A673 (cell line): ENCODE measurements around the gene RAVER2. TPM values are rescaled to one million over a fixed set of nuclear protein-coding genes. Genes with fewer than 3 reads are reported as not detected.

Experiments
- BruUV-seq: library from RNA; stranded (reverse); fragments of 400-500 nt; replicated peaks from 2 replicates; lab custom pipeline; 2021; lab: Mats Ljungman, UMichigan
- CTCF ChIA-PET: fragments of 300-600 bp; sonication (Branson Sonifier 250); formaldehyde crosslinking; loops from one replicate; lab custom pipeline; 2022; ENCODE audit warnings: antibody characterized with exemption; lab: Charles Lee
- POLR2A ChIA-PET: fragments of 300-600 bp; sonication (Branson Sonifier 250); formaldehyde crosslinking; loops from one replicate; lab custom pipeline; 2022; ENCODE audit warnings: antibody characterized with exemption; ENCODE audit not compliant: low non-redundant PET; lab: Charles Lee
- DNase-seq: peaks from one replicate; pipeline ENCODE4 v3.0.0-alpha.2; 2015; ENCODE audit warnings: low spot score
- H3K27ac ChIP-seq: fragments of 200-600 bp; sonication (generic); 2 replicates; pipeline ENCODE4 v1.5.1; 2016; ENCODE audit warnings: mixed run types, low read depth, mild to moderate bottlenecking, mixed read lengths, antibody characterized with exemption, low read length; ENCODE audit not compliant: poor library complexity, severe bottlenecking
- H3K27me3 ChIP-seq: fragments of 200-600 bp; sonication (generic); replicated peaks from 2 replicates; pipeline ENCODE4 v1.6.1; 2017; ENCODE audit warnings: mixed run types, low read depth, mild to moderate bottlenecking, mixed read lengths, antibody characterized with exemption, low read length; ENCODE audit not compliant: insufficient read depth, poor library complexity
- H3K36me3 ChIP-seq: fragments of 200-600 bp; sonication (generic); 2 replicates; pipeline ENCODE4 v1.6.1; 2016; ENCODE audit warnings: mixed run types, mild to moderate bottlenecking, mixed read lengths, antibody characterized with exemption, low read length; ENCODE audit not compliant: insufficient read depth, poor library complexity, severe bottlenecking
- H3K4me1 ChIP-seq: fragments of 200-600 bp; sonication (generic); 2 replicates; pipeline ENCODE4 v1.6.1; 2017; ENCODE audit warnings: mixed run types, mild to moderate bottlenecking, mixed read lengths, antibody characterized with exemption, low read length; ENCODE audit not compliant: insufficient read depth, poor library complexity, severe bottlenecking
- H3K4me3 ChIP-seq: fragments of 200-600 bp; sonication (generic); 2 replicates; pipeline ENCODE4 v1.5.1; 2016; ENCODE audit warnings: low read depth, mixed run types, mild to moderate bottlenecking, mixed read lengths, low read length; ENCODE audit not compliant: poor library complexity, severe bottlenecking
- H3K9me3 ChIP-seq: fragments of 200-600 bp; sonication (generic); 2 replicates; pipeline ENCODE4 v1.6.1; 2016; ENCODE audit warnings: mixed run types, low read depth, mild to moderate bottlenecking, mixed read lengths, antibody characterized with exemption, low read length; ENCODE audit not compliant: poor library complexity, severe bottlenecking
- EZH2 ChIP-seq: fragments of 200-600 bp; sonication (generic); IDR thresholded peaks from 2 replicates; pipeline ENCODE4 v1.6.1; 2017; ENCODE audit warnings: borderline replicate concordance, low read depth, mild to moderate bottlenecking, mixed read lengths, antibody characterized with exemption, low read length; ENCODE audit not compliant: poor library complexity, severe bottlenecking
- intact Hi-C: fragments of 100-400 bp; cut with micrococcal nuclease; formaldehyde crosslinking; loops from one replicate; pipeline ENCODE4 v1.10.0; 2022; ENCODE audit not compliant: unreplicated experiment
- total RNA-seq: library from RNA; stranded (reverse); gene quantifications from 2 replicates; pipeline ENCODE4 v1.2.3, GENCODE V29; 2021
- TF ChIP-seq, protein P1 (sequence below): fragments of 300-800, 200-600 bp; sonication (generic); conservative IDR thresholded peaks from 2 replicates; pipeline ENCODE4 v1.5.1; 2017; ENCODE audit warnings: low read depth, mild to moderate bottlenecking, antibody characterized with exemption, low read length, moderate library complexity, mixed read lengths

Gene RAVER2
- total RNA-seq, 1 experiment from 2014 or later = 34.1 TPM

DNA sequence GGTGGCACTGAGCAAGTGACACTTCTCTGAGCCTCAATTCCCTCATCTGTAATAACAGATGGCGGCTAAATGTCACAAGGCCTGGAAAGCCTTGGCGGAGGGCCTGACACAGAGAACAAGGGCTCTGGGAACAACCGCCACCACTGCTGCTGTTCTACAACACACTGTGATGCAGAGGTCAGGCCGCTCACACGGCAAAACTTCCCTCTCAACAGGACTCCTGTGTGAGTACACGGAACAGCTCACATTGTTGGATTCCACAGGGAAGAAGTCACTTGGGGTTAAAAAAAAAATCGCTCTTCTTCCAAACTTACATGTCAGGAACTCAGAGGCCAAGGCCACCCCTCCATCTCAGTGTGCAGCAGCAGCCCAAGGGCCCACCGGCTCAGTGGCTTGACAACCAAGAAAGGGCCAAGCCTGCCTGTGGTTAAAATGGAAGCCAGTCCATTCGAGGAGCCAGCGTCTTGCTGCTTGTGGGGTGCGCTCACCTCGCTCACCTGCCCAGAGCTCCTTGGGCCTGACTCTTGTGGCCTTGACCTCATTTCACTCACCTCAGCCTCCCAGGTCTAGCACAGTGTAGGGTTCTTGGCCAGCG is 101.1 kb downstream of the RAVER2 start:
- H3K27me3 ChIP-seq = no peaks in the 10 kb centered on the region
- no peaks in the 10 kb centered on the region for H3K9me3 ChIP-seq
- H3K4me1 ChIP-seq = no peaks in the 10 kb centered on the region
- TF ChIP-seq EZH2 = no peak
- TF ChIP-seq, protein P1, sequence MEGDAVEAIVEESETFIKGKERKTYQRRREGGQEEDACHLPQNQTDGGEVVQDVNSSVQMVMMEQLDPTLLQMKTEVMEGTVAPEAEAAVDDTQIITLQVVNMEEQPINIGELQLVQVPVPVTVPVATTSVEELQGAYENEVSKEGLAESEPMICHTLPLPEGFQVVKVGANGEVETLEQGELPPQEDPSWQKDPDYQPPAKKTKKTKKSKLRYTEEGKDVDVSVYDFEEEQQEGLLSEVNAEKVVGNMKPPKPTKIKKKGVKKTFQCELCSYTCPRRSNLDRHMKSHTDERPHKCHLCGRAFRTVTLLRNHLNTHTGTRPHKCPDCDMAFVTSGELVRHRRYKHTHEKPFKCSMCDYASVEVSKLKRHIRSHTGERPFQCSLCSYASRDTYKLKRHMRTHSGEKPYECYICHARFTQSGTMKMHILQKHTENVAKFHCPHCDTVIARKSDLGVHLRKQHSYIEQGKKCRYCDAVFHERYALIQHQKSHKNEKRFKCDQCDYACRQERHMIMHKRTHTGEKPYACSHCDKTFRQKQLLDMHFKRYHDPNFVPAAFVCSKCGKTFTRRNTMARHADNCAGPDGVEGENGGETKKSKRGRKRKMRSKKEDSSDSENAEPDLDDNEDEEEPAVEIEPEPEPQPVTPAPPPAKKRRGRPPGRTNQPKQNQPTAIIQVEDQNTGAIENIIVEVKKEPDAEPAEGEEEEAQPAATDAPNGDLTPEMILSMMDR = no peak
- intact Hi-C loops = no loop called here
- no peak for DNase-seq
- no TSS peak for BruUV-seq
- peaks cover 97% of the 10 kb centered on the region for H3K36me3 ChIP-seq
- CTCF ChIA-PET = no interaction called here
- no peak overlapping the region for H3K27ac ChIP-seq
- POLR2A ChIA-PET = no interaction called here
- no peak overlapping the region for H3K4me3 ChIP-seq

DNA sequence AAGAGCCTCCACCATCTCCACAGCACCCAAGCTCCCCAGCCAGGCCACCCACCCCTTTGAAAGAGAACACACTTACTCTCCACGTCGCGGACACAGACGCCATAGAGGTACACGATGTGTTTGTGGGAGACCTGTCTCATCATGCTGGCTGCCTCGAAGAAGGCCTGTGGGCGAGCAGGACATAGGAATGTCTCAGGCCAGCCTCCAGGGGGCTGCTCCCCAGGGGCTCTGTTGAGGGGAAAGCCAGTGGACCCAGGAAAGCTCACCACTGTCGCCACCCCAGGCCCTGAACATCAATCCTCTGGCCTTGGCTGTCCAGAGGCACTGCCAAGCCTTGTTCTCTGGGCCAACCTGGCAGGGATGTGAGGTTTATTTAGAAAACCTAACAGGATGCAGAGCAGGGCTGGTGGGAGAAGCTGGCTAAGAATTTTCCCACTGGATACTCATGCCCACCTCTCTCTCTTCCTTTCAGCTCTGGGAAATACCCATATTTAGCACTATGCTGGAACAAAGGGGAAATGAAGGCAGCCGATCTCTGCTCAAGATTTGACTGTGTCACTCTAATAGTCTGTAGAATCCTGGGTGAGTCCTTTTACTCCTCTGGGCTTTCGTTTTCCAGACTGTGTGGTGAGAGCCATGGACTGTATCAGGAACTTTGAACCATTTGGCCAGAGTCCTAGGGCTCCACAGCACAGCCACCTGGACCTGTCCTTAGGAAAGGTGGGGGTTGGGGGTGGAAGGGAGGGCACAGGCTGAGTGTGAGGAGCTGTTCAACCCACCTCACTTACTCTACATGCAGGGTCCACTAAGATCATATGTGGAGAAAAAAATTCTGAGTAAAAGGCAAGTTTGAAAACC is 101.9 kb downstream of the RAVER2 start:
- H3K9me3 ChIP-seq = no peaks in the 10 kb centered on the region
- BruUV-seq = no TSS peak
- TF ChIP-seq, protein P1 = no peak
- no peak for TF ChIP-seq EZH2

GRCh38 chr1:64847666-64848065 is 102.8 kb downstream of the RAVER2 start:
- ChIA-PET POLR2A (no interaction called here), CTCF (no interaction called here)
- Histone ChIP-seq H3K27me3 (no peaks in the 10 kb centered on the region), H3K36me3 (peaks cover 100% of the 10 kb centered on the region), H3K4me3 (no peak overlapping the region), H3K9me3 (no peaks in the 10 kb centered on the region), H3K4me1 (no peaks in the 10 kb centered on the region), H3K27ac (no peak overlapping the region)
- TF ChIP-seq EZH2 = no peak
- TF ChIP-seq, protein P1 = no peak
- no peak for DNase-seq
- BruUV-seq = no TSS peak
- intact Hi-C loops = no loop called here

More for the DNA sequence above, 101.9 kb downstream of the RAVER2 start:
- H3K4me3 ChIP-seq = no peak overlapping the region
- no peaks in the 10 kb centered on the region for H3K27me3 ChIP-seq
- CTCF ChIA-PET = no interaction called here
- H3K4me1 ChIP-seq = no peaks in the 10 kb centered on the region
- DNase-seq = no peak
- POLR2A ChIA-PET = no interaction called here
- H3K36me3 ChIP-seq = peaks cover 97% of the 10 kb centered on the region
- intact Hi-C loops = no loop called here
- no peak overlapping the region for H3K27ac ChIP-seq
